PFSK-1 (cell line): ENCODE results near the gene MEGF6.

Source experiments
- FOXP2 ChIP-seq: optimal IDR thresholded peaks from 2 replicates; pipeline ENCODE3; 2011; ENCODE audit warnings: borderline replicate concordance, control low read depth, inconsistent platforms; ENCODE audit not compliant: insufficient read depth; ENCODE audit errors: extremely low read length, extremely low read depth
- POLR2AphosphoS5 ChIP-seq: IDR thresholded peaks from 2 replicates; pipeline ENCODE4 v1.6.1; 2012; ENCODE audit warnings: low read depth, mild to moderate bottlenecking, control low read depth, low read length, moderate library complexity

DNA sequence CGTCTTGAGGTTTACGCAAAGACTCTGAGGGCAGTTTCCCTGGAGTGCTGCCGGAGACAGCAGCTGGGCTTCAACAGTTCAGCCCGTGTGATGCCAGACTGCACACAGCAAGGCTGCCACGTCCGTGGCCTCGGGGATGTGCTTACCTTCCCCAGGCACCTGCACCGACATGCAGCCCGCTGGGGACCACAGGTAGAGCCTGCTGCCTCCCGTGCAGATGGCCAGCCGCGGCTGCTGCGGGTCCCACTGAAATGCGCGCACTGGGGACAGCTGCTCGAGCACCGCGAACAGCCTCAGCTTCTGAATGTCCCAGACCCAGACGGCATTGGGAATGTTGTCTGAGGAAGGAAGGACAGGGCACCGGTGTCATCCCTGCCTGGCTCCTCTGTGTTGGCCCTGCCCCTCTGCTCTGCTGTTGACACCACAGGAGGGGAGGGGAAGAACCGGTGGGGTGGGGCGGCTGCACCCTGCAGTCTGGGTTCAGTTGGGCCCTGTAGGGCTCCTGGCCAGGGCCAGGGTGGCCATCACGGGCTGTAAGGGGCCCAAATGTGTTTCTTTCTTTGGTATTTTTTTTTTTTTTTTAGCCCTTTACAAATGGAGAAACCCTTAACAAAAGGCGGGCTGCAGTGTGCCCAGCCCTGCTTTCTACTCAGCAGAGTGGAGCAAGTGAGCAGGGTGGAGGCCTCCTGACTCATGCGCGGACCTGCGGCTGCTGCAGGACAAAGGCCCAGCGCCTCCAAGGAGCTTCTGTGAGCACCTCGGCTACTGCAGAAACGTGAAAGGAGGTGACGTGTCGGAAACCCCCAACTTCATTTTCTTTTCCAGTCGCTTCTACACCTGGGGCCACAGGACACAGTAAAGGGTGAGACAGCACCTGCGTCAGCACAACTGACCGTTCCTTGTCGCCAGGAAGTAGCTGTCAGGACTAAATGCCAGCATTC lies 20.3 kb upstream of the MEGF6 start:
- TF ChIP-seq POLR2AphosphoS5 (no peak), FOXP2 (no peak)
